HL-60 (cell line): ENCODE data around the gene AGAP1.

Experiments used
- CTCF ChIP-seq: IDR thresholded peaks from one replicate; pipeline ENCODE4 v1.5.1; 2011; ENCODE audit warnings: low read length, control low read depth, inconsistent platforms; ENCODE audit not compliant: insufficient read depth
- GABPA ChIP-seq: IDR thresholded peaks from 2 replicates; pipeline ENCODE4 v1.6.1; 2012; ENCODE audit warnings: low read depth
- POLR2AphosphoS5 ChIP-seq: IDR thresholded peaks from 2 replicates; pipeline ENCODE4 v1.6.1; 2012; ENCODE audit warnings: low read depth
- TF ChIP-seq, protein P1 (sequence below): IDR thresholded peaks from 2 replicates; pipeline ENCODE4 v1.6.1; 2012; ENCODE audit warnings: low read depth; ENCODE audit not compliant: insufficient replicate concordance

- TF ChIP-seq, protein P1, sequence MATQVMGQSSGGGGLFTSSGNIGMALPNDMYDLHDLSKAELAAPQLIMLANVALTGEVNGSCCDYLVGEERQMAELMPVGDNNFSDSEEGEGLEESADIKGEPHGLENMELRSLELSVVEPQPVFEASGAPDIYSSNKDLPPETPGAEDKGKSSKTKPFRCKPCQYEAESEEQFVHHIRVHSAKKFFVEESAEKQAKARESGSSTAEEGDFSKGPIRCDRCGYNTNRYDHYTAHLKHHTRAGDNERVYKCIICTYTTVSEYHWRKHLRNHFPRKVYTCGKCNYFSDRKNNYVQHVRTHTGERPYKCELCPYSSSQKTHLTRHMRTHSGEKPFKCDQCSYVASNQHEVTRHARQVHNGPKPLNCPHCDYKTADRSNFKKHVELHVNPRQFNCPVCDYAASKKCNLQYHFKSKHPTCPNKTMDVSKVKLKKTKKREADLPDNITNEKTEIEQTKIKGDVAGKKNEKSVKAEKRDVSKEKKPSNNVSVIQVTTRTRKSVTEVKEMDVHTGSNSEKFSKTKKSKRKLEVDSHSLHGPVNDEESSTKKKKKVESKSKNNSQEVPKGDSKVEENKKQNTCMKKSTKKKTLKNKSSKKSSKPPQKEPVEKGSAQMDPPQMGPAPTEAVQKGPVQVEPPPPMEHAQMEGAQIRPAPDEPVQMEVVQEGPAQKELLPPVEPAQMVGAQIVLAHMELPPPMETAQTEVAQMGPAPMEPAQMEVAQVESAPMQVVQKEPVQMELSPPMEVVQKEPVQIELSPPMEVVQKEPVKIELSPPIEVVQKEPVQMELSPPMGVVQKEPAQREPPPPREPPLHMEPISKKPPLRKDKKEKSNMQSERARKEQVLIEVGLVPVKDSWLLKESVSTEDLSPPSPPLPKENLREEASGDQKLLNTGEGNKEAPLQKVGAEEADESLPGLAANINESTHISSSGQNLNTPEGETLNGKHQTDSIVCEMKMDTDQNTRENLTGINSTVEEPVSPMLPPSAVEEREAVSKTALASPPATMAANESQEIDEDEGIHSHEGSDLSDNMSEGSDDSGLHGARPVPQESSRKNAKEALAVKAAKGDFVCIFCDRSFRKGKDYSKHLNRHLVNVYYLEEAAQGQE = no peak
- TF ChIP-seq CTCF (no peak), POLR2AphosphoS5 (no peak), GABPA (no peak)
Measured at GRCh38 chr2:235950473-235950809, 456.6 kb downstream of the AGAP1 start.
